MM.1S (cell line): ENCODE measurements around the gene PPP1R7.

ENCODE experiments used
- CTCF ChIP-seq: fragments of 300-600 bp; sonication (generic); IDR thresholded peaks from 2 replicates; pipeline ENCODE4 v1.5.1; 2016; ENCODE audit warnings: antibody characterized with exemption, low read length, mixed read lengths
- EZH2 ChIP-seq: fragments of 300-600 bp; sonication (generic); optimal IDR thresholded peaks from 2 replicates; pipeline ENCODE3; 2017; ENCODE audit warnings: low read depth, mild to moderate bottlenecking, antibody characterized with exemption, low read length, mixed read lengths
- EZH2phosphoT487 ChIP-seq: fragments of 300-600 bp; sonication (generic); IDR thresholded peaks from 2 replicates; pipeline ENCODE4 v1.6.1; 2018; ENCODE audit warnings: antibody characterized with exemption, low read length

- TF ChIP-seq CTCF (no peak), EZH2 (no peak), EZH2phosphoT487 (no peak)
These were observed 24.1 kb upstream of the PPP1R7 start for GRCh38 chr2:241126201-241126611.
